ENCODE measurements around the gene B9D1. TPM values are rescaled to one million over a fixed set of nuclear protein-coding genes. Genes with fewer than 3 reads are reported as not detected.

The B9D1 gene
- total RNA-seq, 2 experiments from 2014 or later: 21.1 to 38.1 TPM

DNA sequence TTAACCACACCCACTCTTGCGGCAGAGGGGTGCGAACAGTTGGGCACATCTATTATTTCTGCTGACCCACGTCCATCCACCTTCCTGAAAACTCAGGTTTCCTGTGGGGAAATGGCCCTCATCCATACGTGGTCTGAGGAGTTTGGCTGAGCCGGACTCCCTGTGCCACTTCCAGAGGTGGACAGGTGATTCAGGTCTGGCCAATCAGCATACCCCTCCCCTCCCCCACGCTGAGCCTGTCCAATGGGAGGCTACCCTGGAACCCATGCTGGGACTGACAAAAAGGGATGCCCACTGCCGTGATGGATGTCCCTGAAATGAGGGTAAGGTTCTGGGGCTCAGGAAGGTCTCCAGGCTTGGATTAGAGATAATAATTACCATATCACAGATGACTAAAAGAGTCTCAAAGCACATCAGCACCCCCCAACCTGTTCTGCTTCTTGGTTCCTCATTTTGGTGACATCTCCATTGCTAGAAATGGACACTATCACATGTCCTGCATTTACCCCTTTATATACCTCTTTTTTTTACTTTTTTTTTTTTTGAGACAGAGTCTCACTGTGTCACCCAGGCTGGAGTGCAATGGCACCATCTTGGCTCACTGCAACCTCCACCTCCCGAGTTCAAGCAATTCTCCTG, 10.5 kb upstream of the B9D1 start:
- Histone ChIP-seq H3K36me3 (ENCODE audit: insufficient read depth, low read length) (no peaks in the 10 kb centered on the region), H3K4me3 (ENCODE audit: low read depth, low read length, poor library complexity, severe bottlenecking) (no peak overlapping the region), H3K9me2 (ENCODE audit: insufficient read depth, low read length) (no peaks in the 10 kb centered on the region), H3K9me3 (ENCODE audit: low read length) (no peaks in the 10 kb centered on the region), H3K4me1 (ENCODE audit: insufficient read depth, low read length, poor library complexity, severe bottlenecking) (peaks cover 37% of the 10 kb centered on the region), H3K79me2 (ENCODE audit: insufficient read depth, low read depth, low read length) (peaks cover 7% of the 10 kb centered on the region; the same call in 1 of the 2 replicates), H3K4me2 (ENCODE audit: low read length) (no peak overlapping the region), H3K27ac (ENCODE audit: low read depth, low read length, poor library complexity, severe bottlenecking) (no peak overlapping the region), H2AFZ (ENCODE audit: low read length) (no peak overlapping the region), H4K20me1 (ENCODE audit: insufficient read depth, low read length) (no peaks in the 10 kb centered on the region)
- TF ChIP-seq EZH2phosphoT487 (IDR thresholded peaks at IDR 0.05; ENCODE audit: borderline replicate concordance, low read depth, low read length): no peak
- TF ChIP-seq CTCF (conservative IDR thresholded peaks at IDR 0.05; ENCODE audit: low read length): no peak
- BruUV-seq (replicated peaks): no TSS peak
- intact Hi-C loops (cut with micrococcal nuclease; ENCODE audit: unreplicated experiment): loop anchor here (10.0 kb wide), 1 partner anchor 272 kb away; the partner anchor contains the start of gene ALDH3A2
- POLR2A ChIA-PET: no interaction called here
- DNase-seq (ENCODE audit: low spot score): no peak
- CTCF ChIA-PET (ENCODE audit: unreplicated experiment): no interaction called here

- no peaks in the 10 kb centered on the region for H3K36me3 ChIP-seq (ENCODE audit: insufficient read depth, low read length)
- ChIA-PET POLR2A (no interaction called here), CTCF (ENCODE audit: unreplicated experiment) (no interaction called here)
- no peak for TF ChIP-seq CTCF (conservative IDR thresholded peaks at IDR 0.05; ENCODE audit: low read length)
- no peak for TF ChIP-seq EZH2phosphoT487 (IDR thresholded peaks at IDR 0.05; ENCODE audit: borderline replicate concordance, low read depth, low read length)
- H3K79me2 ChIP-seq (ENCODE audit: insufficient read depth, low read depth, low read length): peaks cover 7% of the 10 kb centered on the region; the same call in 1 of the 2 replicates
- no peak overlapping the region for H3K4me2 ChIP-seq (ENCODE audit: low read length)
- no peak for DNase-seq (ENCODE audit: low spot score)
- H3K9me3 ChIP-seq (ENCODE audit: low read length): no peaks in the 10 kb centered on the region
- no TSS peak for BruUV-seq (replicated peaks)
- intact Hi-C loops (cut with micrococcal nuclease; ENCODE audit: unreplicated experiment): loop anchor here (10.0 kb wide), 1 partner anchor 272 kb away; the partner anchor contains the start of gene ALDH3A2
- H3K4me3 ChIP-seq (ENCODE audit: low read depth, low read length, poor library complexity, severe bottlenecking): no peak overlapping the region
- H4K20me1 ChIP-seq (ENCODE audit: insufficient read depth, low read length): no peaks in the 10 kb centered on the region
- no peak overlapping the region for H3K27ac ChIP-seq (ENCODE audit: low read depth, low read length, poor library complexity, severe bottlenecking)
- H2AFZ ChIP-seq (ENCODE audit: low read length): no peak overlapping the region
- H3K4me1 ChIP-seq (ENCODE audit: insufficient read depth, low read length, poor library complexity, severe bottlenecking): peaks cover 37% of the 10 kb centered on the region
- H3K9me2 ChIP-seq (ENCODE audit: insufficient read depth, low read length): no peaks in the 10 kb centered on the region
Observed at GRCh38 chr17:19372439-19372838, 9.9 kb upstream of the B9D1 start.

DNA sequence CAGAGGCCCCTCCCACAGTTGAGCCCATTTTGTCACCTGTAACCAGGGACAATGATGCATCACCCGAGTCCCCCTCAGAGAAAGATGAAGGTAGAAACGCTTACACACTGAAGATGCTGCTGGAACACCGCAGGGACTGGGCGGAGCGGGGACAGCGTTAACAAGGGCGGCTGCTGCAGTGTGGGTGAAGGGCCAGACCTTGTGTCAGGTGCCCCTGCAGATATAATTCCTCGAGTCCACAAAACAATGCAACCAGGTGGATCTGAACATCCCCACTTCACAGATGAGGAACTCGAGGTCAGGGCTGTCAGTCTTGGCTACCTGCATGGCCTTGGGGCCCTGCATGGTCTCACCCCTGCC, 9.5 kb upstream of the B9D1 start:
- Histone ChIP-seq H3K9me2 (ENCODE audit: insufficient read depth, low read length) (no peaks in the 10 kb centered on the region), H3K36me3 (ENCODE audit: insufficient read depth, low read length) (no peaks in the 10 kb centered on the region), H3K79me2 (ENCODE audit: insufficient read depth, low read depth, low read length) (peaks cover 3% of the 10 kb centered on the region; the same call in 1 of the 2 replicates), H2AFZ (ENCODE audit: low read length) (no peak overlapping the region), H3K4me2 (ENCODE audit: low read length) (no peak overlapping the region), H3K27ac (ENCODE audit: low read depth, low read length, poor library complexity, severe bottlenecking) (no peak overlapping the region), H3K9me3 (ENCODE audit: low read length) (no peaks in the 10 kb centered on the region), H3K4me1 (ENCODE audit: insufficient read depth, low read length, poor library complexity, severe bottlenecking) (peaks cover 36% of the 10 kb centered on the region), H3K4me3 (ENCODE audit: low read depth, low read length, poor library complexity, severe bottlenecking) (no peak overlapping the region), H4K20me1 (ENCODE audit: insufficient read depth, low read length) (no peaks in the 10 kb centered on the region)
- TF ChIP-seq EZH2phosphoT487 (IDR thresholded peaks at IDR 0.05; ENCODE audit: borderline replicate concordance, low read depth, low read length): no peak
- no peak for TF ChIP-seq CTCF (conservative IDR thresholded peaks at IDR 0.05; ENCODE audit: low read length)
- POLR2A ChIA-PET: no interaction called here
- DNase-seq (ENCODE audit: low spot score): no peak
- intact Hi-C loops (cut with micrococcal nuclease; ENCODE audit: unreplicated experiment): loop anchor here (10.0 kb wide), 1 partner anchor 273 kb away; the partner anchor contains the start of gene ALDH3A2
- BruUV-seq (replicated peaks): no TSS peak
- CTCF ChIA-PET (ENCODE audit: unreplicated experiment): no interaction called here

Measured in OCI-LY7 (cell line).